ENCODE measurements around the gene TNNT1. TPM values are rescaled to one million over a fixed set of nuclear protein-coding genes. Genes with fewer than 3 reads are reported as not detected.

TNNT1 gene
- total RNA-seq, 1 donor from 2014 or later, result 74.1 TPM

DNA sequence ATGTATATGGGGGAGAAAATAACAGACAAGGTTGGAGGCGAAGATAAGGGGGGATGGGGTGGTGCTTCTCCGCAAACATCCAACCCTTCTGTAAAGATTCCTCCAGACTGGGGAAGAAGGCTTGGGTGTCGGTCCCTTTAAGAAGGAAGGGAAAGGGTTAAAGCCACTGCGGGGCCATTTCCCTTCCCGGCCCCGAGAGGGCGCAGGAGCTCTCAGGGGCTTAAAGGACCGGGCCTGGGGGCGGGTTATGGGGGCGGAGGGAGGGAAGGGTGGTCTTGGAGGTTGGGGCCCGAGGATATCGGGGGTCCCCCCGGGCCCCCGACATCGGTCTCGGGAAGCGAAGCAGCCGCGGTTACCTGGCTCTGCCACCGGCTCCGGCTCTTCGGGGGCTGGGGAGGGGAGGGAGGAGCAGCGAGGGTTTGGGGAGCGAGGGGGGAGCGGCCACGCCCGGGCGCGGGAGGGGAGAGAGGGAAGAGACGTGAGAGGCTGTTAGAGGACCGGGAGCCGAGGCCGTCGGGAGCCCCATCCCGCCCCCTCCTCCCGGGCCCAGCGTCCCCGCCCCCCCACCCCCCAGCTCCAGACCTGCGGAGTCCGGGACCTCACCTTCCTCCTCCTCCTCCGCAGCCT, 2.8 kb downstream of the TNNT1 start:
- Histone ChIP-seq H3K9ac (no peak overlapping the region), H3K36me3 (no peaks in the 10 kb centered on the region), H3K4me1 (peaks cover 23% of the 10 kb centered on the region), H3K4me3 (peak overlapping the region; percentile 57), H2AFZ (replicated peaks) (peak overlapping the region; percentile 73), H3K4me2 (peak overlapping the region; percentile 71), H3K27ac (no peak overlapping the region), H4K20me1 (ENCODE audit: low read depth) (no peaks in the 10 kb centered on the region), H3K9me3 (ENCODE audit: low read depth) (no peaks in the 10 kb centered on the region), H3F3A (ENCODE audit: low read depth) (peaks cover 46% of the 10 kb centered on the region), H3K79me2 (ENCODE audit: low read depth) (no peaks in the 10 kb centered on the region), H3K27me3 (no peaks in the 10 kb centered on the region)
- peaks cover 20% of the 10 kb centered on the region for H3K4me1 Mint-ChIP-seq
- H3K27ac Mint-ChIP-seq, result no peak overlapping the region
- H3K27me3 Mint-ChIP-seq (ENCODE audit: insufficient read depth, low read depth), result peaks cover 50% of the 10 kb centered on the region
- no peak overlapping the region for H3K4me3 Mint-ChIP-seq
- TF ChIP-seq EZH2 (IDR thresholded peaks at IDR 0.05), result no peak
- peak; percentile 82 for TF ChIP-seq CTCF (IDR thresholded peaks at IDR 0.05)
- H3K9me3 Mint-ChIP-seq, result no peaks in the 10 kb centered on the region
- DNase-seq (ENCODE audit: low spot score), result peak; percentile 75
- no peaks in the 10 kb centered on the region for H3K36me3 Mint-ChIP-seq

DNA sequence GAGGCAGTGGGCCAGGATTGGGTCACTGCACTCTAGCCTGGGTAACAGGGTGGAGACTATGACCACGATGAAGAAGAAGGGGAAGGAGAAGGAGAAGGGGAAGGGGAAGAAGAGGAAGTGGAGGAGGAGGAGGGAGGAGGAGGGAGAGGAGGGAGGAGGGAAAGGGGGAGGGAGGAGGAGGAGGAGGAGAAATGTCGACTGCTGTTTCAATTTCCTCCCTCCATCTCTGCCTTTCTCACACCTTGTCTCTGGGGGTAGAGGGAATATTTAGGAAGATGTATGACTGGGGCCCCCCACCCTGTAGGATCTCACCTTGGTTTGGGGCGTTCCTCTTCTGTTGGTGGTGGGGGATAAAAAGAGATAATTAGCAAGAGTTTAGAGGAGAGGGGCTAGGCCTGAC, 3.8 kb downstream of the TNNT1 start:
- Histone ChIP-seq H3K27me3 (no peaks in the 10 kb centered on the region), H3K36me3 (no peaks in the 10 kb centered on the region), H3K9ac (no peak overlapping the region), H3K9me3 (ENCODE audit: low read depth) (no peaks in the 10 kb centered on the region), H4K20me1 (ENCODE audit: low read depth) (no peaks in the 10 kb centered on the region), H3K79me2 (ENCODE audit: low read depth) (no peaks in the 10 kb centered on the region), H3F3A (ENCODE audit: low read depth) (peaks cover 44% of the 10 kb centered on the region), H3K4me1 (peaks cover 23% of the 10 kb centered on the region), H3K4me3 (peak overlapping the region; percentile 57), H3K4me2 (peak overlapping the region; percentile 71), H2AFZ (replicated peaks) (no peak overlapping the region), H3K27ac (no peak overlapping the region)
- H3K9me3 Mint-ChIP-seq, result no peaks in the 10 kb centered on the region
- no peak overlapping the region for H3K27ac Mint-ChIP-seq
- H3K27me3 Mint-ChIP-seq (ENCODE audit: insufficient read depth, low read depth), result peaks cover 46% of the 10 kb centered on the region
- no peak for DNase-seq (ENCODE audit: low spot score)
- peaks cover 22% of the 10 kb centered on the region for H3K4me1 Mint-ChIP-seq
- H3K36me3 Mint-ChIP-seq, result no peaks in the 10 kb centered on the region
- TF ChIP-seq EZH2phosphoT487 (IDR thresholded peaks at IDR 0.05) (no peak), CTCF (IDR thresholded peaks at IDR 0.05) (no peak), EZH2 (IDR thresholded peaks at IDR 0.05) (no peak)
- peak overlapping the region; percentile 42 for H3K4me3 Mint-ChIP-seq

DNA sequence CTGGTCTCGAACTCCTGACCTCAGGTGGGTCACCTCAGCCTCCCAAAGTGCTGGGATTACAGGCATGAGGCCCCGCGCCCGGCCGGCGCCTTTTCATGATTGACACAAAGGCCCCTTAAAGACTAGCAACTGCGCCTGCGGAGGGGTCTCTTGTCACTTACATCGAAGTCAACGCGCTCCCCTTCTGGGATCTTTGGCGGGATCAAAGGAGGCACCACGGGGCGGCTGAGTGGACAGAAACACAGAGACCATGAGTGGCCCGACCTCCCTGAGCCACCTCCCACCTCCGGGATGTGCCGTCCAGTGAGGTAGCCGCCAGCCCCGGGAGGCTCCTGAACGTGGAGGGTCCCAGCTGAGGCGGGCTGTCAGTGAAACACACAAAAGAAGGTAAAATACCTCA, 7.3 kb downstream of the TNNT1 start:
- Mint-ChIP-seq H3K27ac (no peak overlapping the region), H3K27me3 (ENCODE audit: insufficient read depth, low read depth) (peaks cover 20% of the 10 kb centered on the region), H3K9me3 (no peaks in the 10 kb centered on the region), H3K4me1 (peaks cover 9% of the 10 kb centered on the region), H3K36me3 (no peaks in the 10 kb centered on the region), H3K4me3 (no peak overlapping the region)
- no peak overlapping the region for H3K4me3 ChIP-seq
- peak; percentile 54 for DNase-seq (ENCODE audit: low spot score)
- H3K9ac ChIP-seq, result no peak overlapping the region
- H3K27ac ChIP-seq, result no peak overlapping the region
- no peak for TF ChIP-seq EZH2phosphoT487 (IDR thresholded peaks at IDR 0.05)
- no peak for TF ChIP-seq CTCF (IDR thresholded peaks at IDR 0.05)
- TF ChIP-seq EZH2 (IDR thresholded peaks at IDR 0.05), result no peak
- H3K9me3 ChIP-seq (ENCODE audit: low read depth), result no peaks in the 10 kb centered on the region
- no peaks in the 10 kb centered on the region for H3K79me2 ChIP-seq (ENCODE audit: low read depth)
- H3K4me1 ChIP-seq, result no peaks in the 10 kb centered on the region
- H3K36me3 ChIP-seq, result no peaks in the 10 kb centered on the region
- peak overlapping the region; percentile 7 for H3K4me2 ChIP-seq
- no peak overlapping the region for H2AFZ ChIP-seq (replicated peaks)
- H3F3A ChIP-seq (ENCODE audit: low read depth), result peaks cover 10% of the 10 kb centered on the region
- H3K27me3 ChIP-seq, result no peaks in the 10 kb centered on the region
- no peaks in the 10 kb centered on the region for H4K20me1 ChIP-seq (ENCODE audit: low read depth)
